Kidney glomerular epithelial cell (primary cell): ENCODE measurements around the gene HOXC13.
A peak's percentile ranks its signal among the peaks of the same experiment; 100 is the strongest.

ENCODE experiments used
- DNase-seq: peaks from one replicate; lab custom pipeline; 2025; lab: John Stamatoyannopoulos, UW

HOXC13 gene, protein sequence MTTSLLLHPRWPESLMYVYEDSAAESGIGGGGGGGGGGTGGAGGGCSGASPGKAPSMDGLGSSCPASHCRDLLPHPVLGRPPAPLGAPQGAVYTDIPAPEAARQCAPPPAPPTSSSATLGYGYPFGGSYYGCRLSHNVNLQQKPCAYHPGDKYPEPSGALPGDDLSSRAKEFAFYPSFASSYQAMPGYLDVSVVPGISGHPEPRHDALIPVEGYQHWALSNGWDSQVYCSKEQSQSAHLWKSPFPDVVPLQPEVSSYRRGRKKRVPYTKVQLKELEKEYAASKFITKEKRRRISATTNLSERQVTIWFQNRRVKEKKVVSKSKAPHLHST

DNA sequence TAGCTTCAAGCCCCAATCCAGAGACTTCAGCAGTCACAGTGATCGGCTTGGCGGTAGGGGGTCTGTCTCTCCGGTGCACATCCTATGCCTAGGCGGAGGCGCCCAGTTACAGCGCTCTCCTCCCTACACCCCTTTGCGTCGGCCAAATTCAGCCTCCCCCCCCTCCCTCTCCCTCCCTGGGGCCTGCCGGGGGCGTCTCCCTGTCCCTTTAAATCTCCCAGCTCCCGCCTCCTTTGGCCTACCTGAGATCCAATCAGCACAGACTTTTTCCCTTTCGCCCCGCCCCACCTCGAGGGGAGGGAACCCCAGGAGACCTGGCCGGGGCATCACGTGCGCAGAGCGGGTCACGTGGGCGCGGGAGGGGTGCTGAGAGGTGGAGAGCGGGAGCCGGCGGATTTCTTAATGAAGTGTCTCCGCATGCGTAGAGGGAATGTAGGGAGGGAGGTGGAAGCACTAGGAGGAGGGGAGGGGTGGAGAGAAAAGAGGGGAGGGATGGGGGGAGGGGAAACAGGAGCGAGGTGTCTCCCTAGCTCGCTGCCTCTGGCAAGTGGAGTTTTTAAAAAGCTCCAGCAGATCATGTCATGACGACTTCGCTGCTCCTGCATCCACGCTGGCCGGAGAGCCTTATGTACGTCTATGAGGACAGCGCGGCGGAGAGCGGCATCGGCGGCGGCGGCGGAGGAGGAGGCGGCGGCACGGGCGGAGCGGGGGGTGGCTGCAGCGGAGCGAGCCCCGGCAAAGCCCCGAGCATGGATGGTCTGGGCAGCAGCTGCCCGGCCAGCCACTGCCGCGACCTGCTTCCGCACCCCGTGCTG lies at the start of gene HOXC13:
HOXC13 (plus strand) TSS at position 506 of the 815 bp plus-strand sequence; CDS start at position 582, 76 bp downstream.
- DNase-seq: peak; percentile 79

DNA sequence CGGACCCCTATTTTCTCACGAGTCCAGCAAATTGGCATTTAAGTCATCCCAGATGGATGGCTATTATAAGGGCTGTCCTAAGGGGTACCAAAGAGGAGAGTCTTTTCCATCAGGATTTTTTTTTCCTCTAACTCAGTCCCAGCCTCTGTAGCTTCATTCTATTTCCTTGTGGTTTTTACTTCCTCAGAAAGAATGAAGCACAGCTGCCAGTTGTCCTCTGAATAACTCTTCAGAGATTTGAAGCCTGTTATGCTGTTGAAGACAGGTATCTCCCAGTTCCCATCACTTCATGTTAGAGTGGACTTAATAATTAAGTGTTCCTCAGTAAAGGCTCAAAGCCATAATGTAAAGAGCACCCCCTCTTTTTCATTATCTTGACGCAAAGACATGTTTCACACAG lies 48.5 kb upstream of the HOXC13 start:
- no peak for DNase-seq

DNA sequence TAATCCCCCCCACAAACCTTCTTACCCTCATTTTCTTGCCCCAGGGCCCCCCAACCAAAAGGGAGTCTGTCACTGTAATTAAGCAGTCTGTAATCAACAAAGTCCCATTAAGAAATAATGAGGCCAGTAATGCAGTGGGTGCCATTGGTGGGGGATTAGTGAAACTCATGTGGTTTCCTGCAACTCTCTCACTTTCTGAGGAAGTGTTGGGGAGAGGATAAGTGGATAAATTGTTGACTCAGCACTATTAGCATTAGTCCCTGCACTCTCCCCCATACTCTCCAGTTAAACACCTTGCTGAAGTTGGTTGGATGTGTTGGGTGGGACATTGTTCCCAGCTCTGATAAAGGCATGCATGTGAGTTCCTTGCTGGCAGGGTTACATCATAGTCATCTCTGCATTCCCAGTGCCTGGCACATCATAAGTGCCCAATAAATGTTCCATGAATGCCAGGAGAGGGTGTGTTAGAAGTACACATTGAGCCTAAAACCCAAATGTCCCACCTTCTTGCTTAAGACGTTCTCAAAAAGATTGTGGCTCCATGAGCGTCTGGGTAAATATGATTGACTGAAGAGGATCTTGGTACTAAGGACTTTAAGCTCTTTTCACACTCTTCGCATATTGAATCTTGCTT lies 45.8 kb upstream of the HOXC13 start:
- no peak for DNase-seq

DNA sequence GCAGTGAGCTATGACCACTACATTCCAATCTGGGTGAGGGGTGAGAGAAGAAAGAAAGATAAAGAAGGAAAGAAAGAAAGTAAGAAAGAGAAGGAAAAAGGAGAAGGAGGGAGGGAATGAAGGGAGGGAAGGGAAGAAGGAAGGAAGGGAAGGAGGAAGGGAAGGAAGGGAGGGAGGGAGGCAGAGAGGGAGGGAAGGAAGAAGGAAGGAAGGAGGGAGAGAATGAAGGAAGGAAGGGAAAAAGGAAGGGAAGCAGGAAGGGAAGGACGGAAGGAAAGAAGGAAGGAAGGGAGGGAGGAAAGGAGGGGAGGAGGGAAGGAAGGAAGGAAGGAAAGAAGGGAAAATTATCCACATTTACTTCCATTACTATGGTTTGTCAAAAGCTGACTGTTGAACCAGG lies 39.4 kb upstream of the HOXC13 start:
- DNase-seq: no peak

DNA sequence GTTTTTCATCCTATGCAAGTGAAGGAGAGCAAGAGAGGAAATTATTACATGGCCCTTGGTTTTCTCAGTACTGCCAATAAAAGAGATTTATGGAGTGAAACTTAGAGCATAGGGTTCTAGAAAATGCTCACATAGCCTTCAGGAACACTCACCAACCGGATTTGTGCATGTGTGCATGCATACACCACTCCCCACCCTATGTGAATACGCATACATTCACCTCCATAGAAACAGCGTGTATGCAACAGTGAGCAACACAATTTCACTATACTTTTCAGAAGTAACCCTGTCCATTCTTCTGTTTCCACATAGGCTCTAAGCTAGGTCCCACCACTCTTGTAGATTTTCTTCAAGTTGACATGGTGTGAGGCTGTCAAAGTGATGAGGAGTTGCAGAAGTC lies 31.5 kb upstream of the HOXC13 start:
- DNase-seq: no peak

DNA sequence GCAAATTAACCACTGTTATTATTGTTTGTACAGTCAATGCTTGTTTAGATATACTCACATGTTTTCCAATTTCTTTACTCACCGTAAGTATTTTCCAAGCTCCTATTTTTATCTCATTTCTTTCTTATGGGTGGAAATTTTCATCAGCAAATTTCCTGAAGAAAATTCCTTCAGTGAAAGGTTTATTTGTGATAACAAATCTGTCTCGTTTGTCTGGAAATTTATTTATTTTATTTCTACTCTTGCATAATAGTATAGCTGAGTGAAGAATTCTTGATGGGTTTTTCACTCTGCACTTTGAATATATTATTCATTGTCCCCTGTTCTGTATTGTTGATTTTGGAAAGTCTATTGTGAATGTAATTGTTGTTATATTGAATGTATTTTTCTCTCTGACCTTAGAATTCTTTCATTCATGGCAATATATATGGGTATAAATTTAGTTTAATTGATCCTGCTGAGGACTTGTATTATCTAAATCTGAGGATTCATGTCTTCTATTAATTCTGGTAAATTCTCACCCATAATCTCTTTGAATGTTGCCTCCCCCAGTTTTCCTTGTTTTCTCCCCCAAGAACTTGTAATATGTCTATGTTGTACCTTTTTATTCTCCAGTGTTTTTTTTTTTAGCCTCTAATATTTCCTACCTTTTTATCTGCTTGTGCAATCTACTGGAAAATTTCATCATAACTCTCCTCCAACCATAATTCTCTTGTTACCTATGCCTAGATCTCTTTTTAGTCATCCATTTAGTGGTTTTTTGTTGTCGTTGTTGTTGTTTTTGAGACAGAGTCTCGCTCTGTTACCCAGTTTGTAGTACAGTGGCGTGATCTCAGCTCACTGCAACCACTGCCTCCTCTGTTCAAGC lies 21.6 kb upstream of the HOXC13 start:
- DNase-seq: no peak

DNA sequence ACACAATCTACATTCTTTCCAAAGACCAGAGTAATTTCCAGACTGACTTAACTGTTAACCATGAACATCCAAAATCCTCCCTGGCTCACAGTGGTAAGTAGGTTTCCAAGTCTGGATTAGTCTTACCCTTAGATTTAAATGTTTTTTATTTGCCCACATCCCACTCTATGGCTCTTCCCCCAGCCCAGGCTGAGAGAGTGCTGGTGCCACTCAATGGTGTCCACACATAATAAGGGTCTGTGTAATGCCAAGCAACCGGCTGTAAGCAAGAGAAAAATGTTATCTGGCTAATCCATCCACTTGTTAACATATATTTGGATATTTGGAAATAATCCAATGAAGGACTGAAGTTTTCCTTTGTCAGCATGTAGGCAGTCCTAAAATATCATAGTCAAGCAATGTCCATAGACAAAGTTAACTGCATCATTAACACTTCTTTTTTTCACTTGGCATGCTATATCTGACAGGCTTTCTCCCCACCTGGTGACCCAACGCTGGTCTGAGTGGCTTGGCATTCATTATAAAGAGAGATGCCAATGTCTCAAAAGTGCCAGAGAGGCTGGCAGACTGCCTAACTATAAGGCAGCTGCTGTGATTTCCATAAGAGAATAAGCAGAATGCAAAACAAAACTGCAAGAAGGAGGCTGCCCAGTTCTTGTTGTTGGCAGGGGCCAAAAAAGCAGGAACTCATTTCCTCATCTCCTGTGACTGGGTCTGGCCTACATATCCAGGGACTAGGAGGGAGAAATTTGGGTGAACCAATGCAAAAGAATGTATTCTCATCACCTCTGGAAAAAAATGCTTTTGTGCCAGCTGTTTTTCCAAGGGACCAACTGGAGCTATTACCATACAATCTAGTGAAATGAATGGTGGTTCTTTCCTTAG lies 13.9 kb upstream of the HOXC13 start:
- no peak for DNase-seq

DNA sequence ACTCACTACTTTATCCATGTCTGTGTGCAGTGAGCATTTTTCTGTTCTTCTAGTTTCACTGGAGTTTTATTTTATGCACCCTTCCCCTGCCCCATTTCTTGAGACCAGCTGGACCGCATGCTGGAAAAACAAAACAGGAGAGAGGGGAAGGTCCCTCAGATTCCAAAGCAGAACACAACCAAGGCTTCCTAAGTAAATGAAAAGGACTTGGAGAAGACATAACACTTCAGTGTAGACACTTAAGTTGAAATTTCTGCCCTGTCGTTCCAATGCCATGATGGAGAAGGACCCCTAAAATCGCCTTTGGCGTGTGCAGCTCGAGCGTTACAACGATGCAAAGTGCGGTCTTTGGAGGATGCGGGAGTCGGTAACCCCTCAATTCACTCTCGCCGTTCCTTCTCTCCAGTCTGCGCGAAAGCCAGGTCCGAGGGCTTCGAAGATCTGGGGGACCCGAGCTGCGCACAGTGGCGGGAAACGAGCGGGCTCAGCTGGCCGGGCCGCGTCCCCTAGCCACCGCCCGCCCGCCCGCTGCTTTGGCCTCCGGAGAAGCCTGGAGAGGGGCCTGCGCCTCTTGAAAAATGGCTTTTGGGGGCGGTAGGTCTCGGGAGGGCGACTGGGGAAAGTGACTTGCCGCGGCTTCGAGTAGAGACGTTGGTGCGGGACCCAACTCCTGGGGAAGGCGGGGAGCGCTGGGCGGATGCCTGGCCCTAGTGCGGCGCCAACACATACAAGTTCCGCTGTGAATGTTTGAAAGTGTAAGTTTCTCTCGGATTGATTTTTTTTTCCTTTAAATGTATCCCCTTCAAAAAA lies 11.2 kb upstream of the HOXC13 start:
- no peak for DNase-seq

DNA sequence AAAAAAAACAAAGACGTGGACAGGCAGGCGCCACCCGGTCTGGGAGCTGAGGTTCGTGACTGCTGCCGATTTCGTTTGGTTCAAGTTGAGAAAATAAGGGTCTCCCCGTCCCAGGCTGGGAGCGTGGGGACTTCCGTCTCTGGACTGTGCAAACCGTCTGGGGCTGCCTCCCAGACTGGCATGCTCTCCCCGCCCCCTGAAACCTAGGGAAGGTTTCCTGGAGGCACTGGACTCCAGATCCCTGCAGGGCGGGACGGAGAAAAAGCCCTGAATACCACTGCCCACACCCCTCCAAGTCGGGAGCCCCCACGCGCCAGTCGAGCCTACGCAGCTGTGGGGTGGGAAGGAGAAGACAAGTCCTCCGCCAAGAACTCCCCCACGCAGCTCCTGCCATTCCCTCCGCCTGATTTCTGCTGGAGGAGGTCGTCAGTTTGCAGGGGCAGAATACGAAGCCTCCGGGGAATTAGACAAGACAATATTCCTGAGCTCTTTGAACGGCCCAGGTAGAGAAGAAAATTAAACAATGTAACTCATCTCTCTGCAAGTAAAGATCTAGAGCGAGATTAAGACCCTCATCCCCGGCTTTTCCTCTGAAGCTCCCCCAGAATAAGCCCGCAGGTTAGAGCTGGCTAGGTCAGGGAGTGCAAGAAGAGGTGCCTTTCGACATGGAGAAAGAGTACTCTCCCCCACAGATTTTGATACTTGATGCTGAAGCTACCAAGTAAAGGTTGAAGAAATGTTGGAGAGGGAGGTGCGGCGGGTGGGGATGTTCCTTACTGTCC lies 10.4 kb upstream of the HOXC13 start:
- no peak for DNase-seq

DNA sequence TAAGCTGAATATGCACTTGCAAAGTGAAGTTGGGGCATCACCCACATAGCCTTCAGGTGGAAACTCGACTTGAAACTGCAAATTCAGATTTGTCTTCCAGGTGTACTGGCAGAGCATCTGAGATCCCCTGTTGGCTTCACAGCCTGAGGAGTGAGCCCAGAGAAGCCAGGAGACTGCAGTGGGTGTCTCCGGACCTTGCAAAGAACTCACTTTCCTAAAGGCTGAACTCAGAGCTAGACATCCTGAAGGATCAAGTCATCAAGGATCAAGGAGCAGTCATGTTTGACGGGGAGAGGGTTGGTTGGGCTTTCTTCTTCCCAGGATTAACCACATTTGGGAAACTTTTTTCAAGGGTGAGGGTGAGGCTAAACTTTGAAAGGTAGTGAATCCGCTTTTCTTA lies 9.1 kb upstream of the HOXC13 start:
- DNase-seq: no peak

DNA sequence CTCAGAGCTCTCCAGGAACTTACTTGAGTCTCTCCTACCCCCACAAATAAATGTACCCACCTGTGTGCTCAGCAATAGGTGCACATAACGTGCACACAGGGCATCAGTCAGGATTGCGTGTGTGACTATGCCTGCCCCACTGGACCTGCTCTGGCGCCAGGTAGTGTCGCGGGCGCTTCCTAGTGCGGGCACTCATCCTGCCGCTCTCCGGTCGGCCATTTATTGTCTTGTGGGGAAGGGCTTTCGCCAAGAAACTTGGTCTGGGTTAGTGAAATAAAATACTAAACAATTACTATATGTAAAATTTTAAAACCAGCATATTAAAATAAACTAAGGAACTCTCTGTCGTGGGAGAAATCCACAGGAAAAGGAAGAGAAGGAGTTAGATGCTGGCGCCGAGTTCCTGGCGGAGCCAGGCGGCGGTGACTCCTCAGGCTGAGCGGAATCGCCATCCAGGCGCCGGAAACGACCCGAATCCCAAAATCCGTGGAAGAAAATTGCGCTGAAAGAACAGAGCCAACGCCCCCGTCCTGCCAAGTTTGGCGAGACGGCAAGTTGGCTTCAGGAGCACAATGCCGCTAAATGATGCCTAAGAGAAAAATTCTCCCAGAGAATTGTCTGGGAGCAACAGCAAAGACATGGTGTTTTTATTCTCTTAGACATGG lies 7.9 kb upstream of the HOXC13 start:
- DNase-seq: no peak

DNA sequence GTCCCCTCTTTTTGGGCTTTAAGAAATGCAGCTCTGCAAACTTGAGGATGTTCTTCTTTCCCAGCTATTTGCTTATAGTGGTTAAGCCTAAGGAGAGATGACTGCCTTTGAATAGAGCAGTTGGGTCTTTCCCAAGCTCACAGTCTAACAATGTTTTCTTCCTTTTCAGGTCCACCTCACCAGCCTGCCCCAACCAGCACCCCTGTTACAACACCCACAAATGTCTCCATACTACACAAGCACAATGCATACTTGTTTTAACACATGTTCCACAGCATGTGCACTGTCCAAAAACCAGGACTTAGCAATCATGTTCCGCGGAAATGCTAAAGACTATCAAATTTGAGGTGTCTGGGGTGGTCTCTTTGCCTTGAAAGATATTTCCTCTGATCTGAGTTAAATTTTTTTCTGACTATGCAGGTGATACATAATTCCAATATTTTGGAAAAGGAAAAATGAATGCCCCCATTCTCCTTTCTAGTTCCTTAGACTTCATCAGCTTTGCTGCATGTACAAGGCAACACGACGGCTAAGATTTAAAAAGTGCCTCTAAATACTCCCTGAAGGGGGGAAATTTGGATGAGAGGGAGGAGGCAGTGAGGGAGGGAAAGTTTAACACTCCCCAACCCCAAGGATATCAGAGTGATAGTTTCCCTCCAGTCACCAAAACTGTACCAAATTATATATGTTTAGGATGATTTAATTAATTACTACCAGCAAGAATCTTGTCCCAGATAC lies 6.6 kb upstream of the HOXC13 start:
- DNase-seq: no peak

DNA sequence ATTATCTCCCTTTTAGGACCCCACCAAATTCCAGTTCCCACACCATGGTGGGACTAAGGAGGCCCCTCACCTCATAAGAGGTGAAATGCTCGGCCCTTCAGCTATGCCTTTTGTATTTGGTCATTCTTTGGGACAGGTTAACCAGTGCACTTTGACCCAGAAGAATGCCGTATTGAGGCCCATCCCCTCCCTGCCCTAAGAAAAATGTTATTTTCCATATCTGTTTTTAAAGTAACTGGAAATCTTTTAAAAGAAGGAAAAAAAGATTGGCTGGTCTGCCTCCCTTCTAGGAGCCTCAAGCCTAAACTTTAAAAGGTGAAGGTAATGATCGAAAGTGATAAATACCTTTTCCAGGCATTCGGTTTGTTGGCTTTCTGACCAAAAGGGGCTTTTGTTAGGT lies 5.7 kb upstream of the HOXC13 start:
- no peak for DNase-seq

DNA sequence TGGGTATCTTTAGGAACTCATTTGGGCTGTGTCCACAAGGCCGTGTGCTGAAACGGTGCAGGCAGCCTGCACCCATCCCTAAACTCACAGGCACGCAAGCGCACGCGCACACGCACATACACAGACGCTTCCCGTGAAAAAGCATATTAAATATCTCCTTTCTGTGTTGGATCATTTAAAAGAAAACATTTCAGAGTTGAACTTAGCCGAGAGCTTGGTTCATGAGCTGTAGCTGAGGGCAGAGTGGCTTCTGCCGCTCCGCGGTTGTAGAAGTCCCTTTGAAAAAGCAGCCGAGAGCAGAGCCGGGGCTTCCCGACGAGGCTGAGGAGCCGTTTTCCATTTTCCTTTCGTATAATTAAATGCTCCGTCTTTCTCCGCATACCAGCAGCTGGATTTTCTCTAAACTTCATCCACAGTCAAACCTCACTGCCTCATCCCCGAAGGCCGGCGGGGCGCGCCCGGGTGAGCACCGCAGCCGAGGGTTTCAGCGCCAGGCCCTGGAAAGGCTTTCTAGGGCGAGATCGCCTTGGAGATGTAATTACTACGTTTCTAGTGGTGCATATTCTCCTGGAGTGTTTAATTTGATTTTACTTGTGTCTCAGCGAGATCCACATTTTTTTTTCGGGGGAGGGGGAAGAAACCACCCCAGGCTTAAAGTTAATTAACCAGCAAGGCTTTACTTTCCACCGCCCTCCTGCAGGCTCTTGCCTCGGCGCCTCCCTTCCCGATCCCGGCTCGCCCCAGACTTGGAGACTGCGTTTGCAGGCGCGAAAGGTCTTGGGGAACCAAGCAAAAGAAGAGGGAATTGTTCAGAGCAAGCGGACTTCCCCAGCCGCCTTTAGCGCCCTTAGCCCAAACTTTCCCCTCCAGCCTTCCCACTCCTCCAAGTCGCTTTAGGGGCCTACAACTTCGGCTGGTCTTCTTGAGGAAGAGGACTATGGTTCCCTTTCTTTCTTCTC lies 3.0 kb upstream of the HOXC13 start:
- no peak for DNase-seq

DNA sequence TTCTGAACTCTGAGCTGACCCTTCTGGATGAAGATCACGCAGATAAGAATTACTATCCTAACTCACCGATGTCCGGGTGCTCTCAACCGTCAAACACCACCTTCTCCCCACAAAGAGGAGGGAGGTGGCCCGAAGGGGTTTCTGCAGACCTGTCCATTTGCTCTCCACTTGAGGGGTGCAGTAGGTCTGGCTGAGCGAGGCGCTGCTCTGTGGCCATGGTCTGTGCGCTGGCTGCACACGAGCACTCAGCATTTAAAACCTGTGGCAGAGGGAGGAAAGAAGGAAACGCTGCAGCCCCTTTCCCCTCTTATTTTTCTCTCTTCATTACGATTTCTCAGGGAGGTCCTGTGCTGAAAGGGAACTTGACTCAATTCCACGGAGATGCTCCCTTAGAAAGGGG lies 1.5 kb upstream of the HOXC13 start:
- DNase-seq: no peak

DNA sequence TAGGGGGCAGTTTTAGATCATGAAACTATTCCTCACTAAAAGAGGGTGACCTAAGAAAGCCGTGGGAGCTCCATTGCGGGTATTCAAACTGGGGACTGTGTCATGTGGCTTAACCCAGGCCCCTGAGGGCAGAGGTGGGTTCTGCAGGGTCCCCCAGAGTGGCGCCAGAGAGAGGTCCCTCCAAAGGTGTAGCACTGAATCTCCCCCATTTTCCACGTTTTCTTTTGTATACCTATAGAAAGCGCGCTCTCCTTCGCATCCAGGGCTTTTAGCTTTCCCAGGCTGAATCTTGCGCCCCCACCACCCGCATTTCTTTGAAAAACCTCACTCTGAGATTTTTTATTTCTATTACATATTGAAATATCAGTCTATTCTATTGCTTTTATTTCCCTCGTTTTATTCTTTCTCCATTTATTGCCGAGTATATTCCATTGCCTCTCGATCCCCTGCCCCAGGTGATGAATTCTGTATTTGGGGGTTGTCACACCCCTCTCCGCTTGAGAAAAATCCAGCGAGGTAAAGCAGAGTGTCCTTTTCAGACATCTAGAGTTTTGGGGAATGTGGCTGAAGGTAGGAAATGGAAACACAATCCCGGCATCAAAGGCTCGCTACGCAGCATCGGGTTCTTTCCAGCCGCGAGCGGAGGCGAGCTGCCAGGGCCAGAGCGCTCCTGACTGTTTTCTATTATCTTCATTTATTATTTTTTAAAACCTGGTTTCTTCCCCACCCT lies 870 bp upstream of the HOXC13 start:
- DNase-seq: no peak
